Measurements from ENCODE around the gene KIAA1755. TPM values are rescaled to one million over a fixed set of nuclear protein-coding genes. Genes with fewer than 3 reads are reported as not detected.

KIAA1755 gene
- under 0.01 and 0.30 TPM in 2 replicates for total RNA-seq

GRCh38 chr20:38260378-38261053 lies at the start of gene KIAA1755:
Gene KIAA1755 (minus strand): TSS chr20:38260735. CDS start chr20:38260500, 235 bp downstream.

GRCh38 chr20:38303908-38304379 lies 43.4 kb upstream of the KIAA1755 start, which contains the start of gene BPI:
Gene BPI (plus strand): TSS chr20:38304156. CDS start chr20:38304224, 68 bp downstream.

GRCh38 chr20:38165089-38165965 lies 95.2 kb downstream of the KIAA1755 start, which contains the start of gene TGM2:
Gene TGM2 (minus strand): TSS chr20:38165270. CDS start chr20:38165198, 72 bp downstream.

Other genes starting within 250 kb of the KIAA1755 start
- 15.6 and 21.4 TPM in 2 replicates for gene TTI1, start 227.3 kb downstream of the KIAA1755 start, total RNA-seq
- gene RPRD1B, start 227.0 kb downstream of the KIAA1755 start, total RNA-seq = 12.0 and 19.0 TPM in 2 replicates
- 325 and 632 TPM in 2 replicates for gene TGM2, start 95.5 kb downstream of the KIAA1755 start, total RNA-seq
- gene BPI, start 43.4 kb upstream of the KIAA1755 start, total RNA-seq = not detected in 2 replicates
- not detected in 2 replicates for gene LBP, start 85.7 kb upstream of the KIAA1755 start, total RNA-seq
- 9.4 and 17.2 TPM in 2 replicates for gene SNHG17, start 174.6 kb upstream of the KIAA1755 start, total RNA-seq
- gene RALGAPB, start 212.1 kb upstream of the KIAA1755 start, total RNA-seq = 22.1 and 22.6 TPM in 2 replicates